Measurements from ENCODE around the gene ART3.

DNA sequence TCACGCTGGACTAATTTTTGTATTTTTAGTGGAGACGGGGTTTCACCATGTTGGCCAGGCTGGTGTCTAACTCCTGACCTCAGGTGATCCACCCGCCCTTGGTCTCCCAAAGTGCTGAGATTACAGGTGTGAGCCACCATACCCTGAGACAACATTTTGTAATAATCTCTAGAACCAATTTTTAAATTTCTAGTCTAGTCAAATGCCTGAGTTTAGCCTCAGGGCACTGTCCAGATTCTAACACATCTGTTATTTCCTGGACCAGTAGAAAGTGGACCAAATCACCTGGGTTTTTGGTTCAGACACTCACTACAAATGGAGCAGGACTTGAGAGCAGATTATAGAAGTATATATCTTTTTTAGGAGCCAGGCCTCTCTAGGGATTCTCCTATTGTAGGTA, 21.6 kb downstream of the ART3 start:
- TF ChIP-seq, protein P1, sequence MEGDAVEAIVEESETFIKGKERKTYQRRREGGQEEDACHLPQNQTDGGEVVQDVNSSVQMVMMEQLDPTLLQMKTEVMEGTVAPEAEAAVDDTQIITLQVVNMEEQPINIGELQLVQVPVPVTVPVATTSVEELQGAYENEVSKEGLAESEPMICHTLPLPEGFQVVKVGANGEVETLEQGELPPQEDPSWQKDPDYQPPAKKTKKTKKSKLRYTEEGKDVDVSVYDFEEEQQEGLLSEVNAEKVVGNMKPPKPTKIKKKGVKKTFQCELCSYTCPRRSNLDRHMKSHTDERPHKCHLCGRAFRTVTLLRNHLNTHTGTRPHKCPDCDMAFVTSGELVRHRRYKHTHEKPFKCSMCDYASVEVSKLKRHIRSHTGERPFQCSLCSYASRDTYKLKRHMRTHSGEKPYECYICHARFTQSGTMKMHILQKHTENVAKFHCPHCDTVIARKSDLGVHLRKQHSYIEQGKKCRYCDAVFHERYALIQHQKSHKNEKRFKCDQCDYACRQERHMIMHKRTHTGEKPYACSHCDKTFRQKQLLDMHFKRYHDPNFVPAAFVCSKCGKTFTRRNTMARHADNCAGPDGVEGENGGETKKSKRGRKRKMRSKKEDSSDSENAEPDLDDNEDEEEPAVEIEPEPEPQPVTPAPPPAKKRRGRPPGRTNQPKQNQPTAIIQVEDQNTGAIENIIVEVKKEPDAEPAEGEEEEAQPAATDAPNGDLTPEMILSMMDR (IDR thresholded peaks at IDR 0.05): no peak
- no peak for TF ChIP-seq POLR2AphosphoS5 (IDR thresholded peaks at IDR 0.05)

Measured in sigmoid colon (tissue), 4 donors.